Smooth muscle cell (in vitro differentiated cells): ENCODE results near the gene GIMAP2. TPM values are rescaled to one million over a fixed set of nuclear protein-coding genes. Genes with fewer than 3 reads are reported as not detected.

Experiments
- DNase-seq: peaks from one replicate; lab custom pipeline; 2025; ENCODE audit not compliant: unreplicated experiment; lab: John Stamatoyannopoulos, UW
- H2AFZ ChIP-seq: fragments of 200-600 bp; sonication (generic); 2 replicates; pipeline ENCODE4 v1.6.0; 2016; ENCODE audit warnings: antibody characterized with exemption, low read depth, mild to moderate bottlenecking
- H3F3A ChIP-seq: fragments of 200-600 bp; sonication (generic); 2 replicates; pipeline ENCODE4 v1.6.0; 2017; ENCODE audit warnings: antibody characterized with exemption, low read depth
- H3K27ac ChIP-seq: fragments of 200-600 bp; sonication (generic); 2 replicates; pipeline ENCODE4 v1.5.1; 2016; ENCODE audit warnings: low read depth, mild to moderate bottlenecking
- H3K27me3 ChIP-seq: fragments of 200-600 bp; sonication (generic); 2 replicates; pipeline ENCODE4 v1.6.1; 2016; ENCODE audit warnings: low read depth, mild to moderate bottlenecking
- H3K36me3 ChIP-seq: fragments of 200-600 bp; sonication (generic); 2 replicates; pipeline ENCODE4 v1.5.1; 2016; ENCODE audit warnings: low read depth
- H3K4me1 ChIP-seq: fragments of 200-600 bp; sonication (generic); 2 replicates; pipeline ENCODE4 v1.5.1; 2016; ENCODE audit warnings: low read depth
- H3K4me2 ChIP-seq: fragments of 200-600 bp; sonication (generic); 2 replicates; pipeline ENCODE4 v1.6.0; 2016; ENCODE audit warnings: mild to moderate bottlenecking
- H3K4me3 ChIP-seq: fragments of 200-600 bp; sonication (generic); 2 replicates; pipeline ENCODE4 v1.5.1; 2016; ENCODE audit warnings: mild to moderate bottlenecking
- H3K79me2 ChIP-seq: fragments of 200-600 bp; sonication (generic); 2 replicates; pipeline ENCODE4 v1.6.0; 2016; ENCODE audit warnings: low read depth, mild to moderate bottlenecking
- H3K9ac ChIP-seq: fragments of 200-600 bp; sonication (generic); 2 replicates; pipeline ENCODE4 v1.6.0; 2016; ENCODE audit warnings: low read depth
- H3K9me3 ChIP-seq: fragments of 200-600 bp; sonication (generic); replicated peaks from 2 replicates; pipeline ENCODE4 v1.5.1; 2016; ENCODE audit warnings: low read depth
- H4K20me1 ChIP-seq: fragments of 200-600 bp; sonication (generic); 2 replicates; pipeline ENCODE4 v1.6.0; 2016; ENCODE audit warnings: low read depth
- CTCF ChIP-seq: fragments of 200-600 bp; sonication (generic); IDR thresholded peaks from 2 replicates; pipeline ENCODE4 v1.5.1; 2017; ENCODE audit warnings: borderline replicate concordance, mild to moderate bottlenecking, antibody characterized with exemption; ENCODE audit not compliant: insufficient read depth, poor library complexity, severe bottlenecking
- WGBS: methylation state at CpG from one replicate; pipeline ENCODE4 v1.1.7; 2016; ENCODE audit warnings: low lambda C conversion rate; 5-methylcytosine and 5-hydroxymethylcytosine counted together
- polyA plus RNA-seq: library from polyadenylated mRNA; unstranded; fragments of >200 nt; fragmentation: Nextera tagmentation; extraction: Ambion mirVana; gene quantifications from 2 replicates; pipeline ENCODE4 v1.2.1, GENCODE V29; 2016
- total RNA-seq: library from RNA; depleted of rRNA; stranded (reverse); fragments of >200 nt; gene quantifications from 2 replicates; pipeline ENCODE4 v1.2.3, GENCODE V29; 2014

GIMAP2 gene
- total and polyA plus RNA-seq, 2 experiments from 2014 or later: 0.14 TPM; not detected in 1

GRCh38 chr7:150719960-150720891 lies 34.7 kb downstream of the GIMAP2 start:
- no peaks in the 10 kb centered on the region for H3K79me2 ChIP-seq
- no peaks in the 10 kb centered on the region for H4K20me1 ChIP-seq
- no peak overlapping the region for H3K9ac ChIP-seq
- H3K36me3 ChIP-seq: no peaks in the 10 kb centered on the region
- DNase-seq: no peak
- H2AFZ ChIP-seq: no peak overlapping the region
- no peaks in the 10 kb centered on the region for H3K9me3 ChIP-seq
- H3K4me3 ChIP-seq: no peak overlapping the region
- H3K4me1 ChIP-seq: no peaks in the 10 kb centered on the region
- peaks cover 3% of the 10 kb centered on the region for H3K27me3 ChIP-seq
- 88% methylated on average over 52 of the region's 52 CpGs for whole genome bisulfite sequencing
- H3K4me2 ChIP-seq: no peak overlapping the region
- no peak for TF ChIP-seq CTCF
- no peaks in the 10 kb centered on the region for H3F3A ChIP-seq
- H3K27ac ChIP-seq: no peak overlapping the region

- 89% methylated on average over 11 of the region's 11 CpGs for WGBS
- TF ChIP-seq CTCF: no peak
- no peaks in the 10 kb centered on the region for H3K9me3 ChIP-seq
- no peak overlapping the region for H2AFZ ChIP-seq
- no peak overlapping the region for H3K9ac ChIP-seq
- H4K20me1 ChIP-seq: no peaks in the 10 kb centered on the region
- no peak overlapping the region for H3K4me3 ChIP-seq
- H3K27me3 ChIP-seq: peaks cover 3% of the 10 kb centered on the region
- no peak overlapping the region for H3K27ac ChIP-seq
- H3K79me2 ChIP-seq: no peaks in the 10 kb centered on the region
- no peak for DNase-seq
- no peak overlapping the region for H3K4me2 ChIP-seq
- no peaks in the 10 kb centered on the region for H3K4me1 ChIP-seq
- no peaks in the 10 kb centered on the region for H3F3A ChIP-seq
- H3K36me3 ChIP-seq: no peaks in the 10 kb centered on the region
These were observed 36.5 kb downstream of the GIMAP2 start for GRCh38 chr7:150721970-150722373.

- Histone ChIP-seq H3F3A (no peaks in the 10 kb centered on the region), H3K4me1 (no peaks in the 10 kb centered on the region), H3K4me2 (no peak overlapping the region), H3K9me3 (no peaks in the 10 kb centered on the region), H3K4me3 (no peak overlapping the region), H4K20me1 (no peaks in the 10 kb centered on the region), H2AFZ (no peak overlapping the region), H3K79me2 (no peaks in the 10 kb centered on the region), H3K9ac (no peak overlapping the region), H3K27ac (no peak overlapping the region), H3K36me3 (no peaks in the 10 kb centered on the region), H3K27me3 (peaks cover 3% of the 10 kb centered on the region)
- no peak for DNase-seq
- no peak for TF ChIP-seq CTCF
- 72% methylated on average over 12 of the region's 12 CpGs for WGBS
These were observed 37.0 kb downstream of the GIMAP2 start for GRCh38 chr7:150722431-150722931.

GRCh38 chr7:150723467-150723866 lies 38.0 kb downstream of the GIMAP2 start:
- Histone ChIP-seq H3K27me3 (peaks cover 3% of the 10 kb centered on the region), H3K79me2 (no peaks in the 10 kb centered on the region), H3K4me3 (no peak overlapping the region), H3K27ac (no peak overlapping the region), H3K4me1 (no peaks in the 10 kb centered on the region), H3K9me3 (no peaks in the 10 kb centered on the region), H3K36me3 (no peaks in the 10 kb centered on the region), H3F3A (no peaks in the 10 kb centered on the region), H3K4me2 (no peak overlapping the region), H3K9ac (no peak overlapping the region), H2AFZ (no peak overlapping the region), H4K20me1 (no peaks in the 10 kb centered on the region)
- no peak for TF ChIP-seq CTCF
- 78% methylated on average over 1 of the region's 1 CpG for WGBS
- no peak for DNase-seq
